Activated naive CD4-positive, alpha-beta T cell treated with Interleukin-2 at 50 U/mL for 16 hours (primary cell): ENCODE measurements around the gene NDUFV3.
"Not testable (repeated sequence)": the region's sequence is repeated elsewhere in the genome, so short reads cannot be mapped to it uniquely, and the experiment has no call there.

ENCODE experiments used
- DNase-seq: peaks from one replicate; pipeline ENCODE4 v3.0.0-alpha.2; 2020

NDUFV3 gene

DNA sequence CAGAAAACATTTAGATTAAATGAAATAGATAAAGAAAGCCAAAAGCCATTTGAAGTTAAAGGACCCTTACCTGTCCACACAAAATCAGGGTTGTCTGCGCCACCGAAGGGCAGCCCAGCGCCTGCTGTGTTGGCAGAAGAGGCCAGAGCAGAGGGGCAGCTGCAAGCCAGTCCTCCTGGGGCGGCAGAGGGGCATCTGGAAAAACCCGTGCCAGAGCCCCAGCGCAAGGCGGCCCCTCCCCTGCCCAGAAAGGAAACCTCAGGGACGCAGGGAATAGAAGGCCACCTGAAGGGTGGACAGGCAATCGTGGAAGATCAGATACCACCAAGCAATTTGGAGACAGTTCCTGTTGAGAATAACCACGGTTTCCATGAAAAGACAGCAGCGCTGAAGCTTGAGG is 10.7 kb downstream of the NDUFV3 start:
- no peak for DNase-seq

DNA sequence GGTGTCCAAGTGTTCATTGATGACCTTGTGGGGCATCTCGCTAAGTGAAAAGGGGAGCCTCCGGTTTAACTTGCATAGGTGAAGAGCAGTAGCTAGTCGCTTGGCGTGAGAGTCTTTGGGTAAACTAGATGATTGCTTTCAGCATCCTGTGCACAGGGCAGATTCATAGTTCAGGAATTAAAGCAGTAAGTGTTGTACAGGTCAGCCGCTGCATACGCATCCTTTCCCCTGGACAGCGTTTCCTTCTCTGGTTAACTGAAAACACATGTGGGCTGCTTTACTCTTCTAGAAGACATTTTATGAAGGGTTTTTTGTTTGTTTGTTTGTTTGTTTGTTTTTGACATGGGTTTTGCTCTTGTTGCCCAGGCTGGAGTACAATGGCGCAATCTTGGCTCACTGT is 12.1 kb downstream of the NDUFV3 start:
- no peak for DNase-seq

DNA sequence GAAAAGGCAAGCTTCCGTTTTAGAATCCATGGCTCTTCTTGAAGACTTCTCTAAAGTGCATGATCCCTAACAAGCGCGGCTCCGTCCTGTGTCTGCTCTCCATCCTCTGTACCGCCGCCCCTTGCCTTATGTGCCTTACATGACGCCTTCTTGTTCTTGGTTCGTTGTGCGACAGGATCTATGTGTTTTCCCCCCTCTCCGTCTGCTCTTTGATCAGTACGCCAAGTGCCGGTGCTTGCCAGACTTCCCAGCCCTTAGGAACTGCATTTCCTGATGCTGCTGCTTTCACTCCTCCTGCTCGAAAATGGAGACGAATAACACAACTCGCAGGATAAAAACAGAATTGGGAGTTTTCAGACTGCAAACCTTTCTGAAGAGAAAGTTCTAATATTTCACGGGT is 13.1 kb downstream of the NDUFV3 start:
- no peak for DNase-seq

DNA sequence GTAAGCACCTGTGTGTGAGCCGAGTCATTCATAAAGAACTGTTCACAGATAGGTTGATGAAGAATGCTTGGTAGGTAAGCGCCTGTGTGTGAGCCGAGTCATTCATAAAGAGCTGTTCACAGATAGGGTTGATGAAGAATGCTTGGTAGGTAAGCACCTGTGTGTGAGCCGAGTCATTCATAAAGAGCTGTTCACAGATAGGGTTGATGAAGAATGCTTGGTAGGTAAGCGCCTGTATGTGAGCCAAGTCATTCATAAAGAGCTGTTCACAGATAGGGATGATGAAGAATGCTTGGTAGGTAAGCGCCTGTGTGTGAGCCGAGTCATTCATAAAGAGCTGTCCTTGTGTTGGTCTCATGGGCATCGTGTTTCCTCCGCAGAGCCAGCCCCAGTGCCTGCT is 15.4 kb downstream of the NDUFV3 start:
- DNase-seq: not testable (repeated sequence)

DNA sequence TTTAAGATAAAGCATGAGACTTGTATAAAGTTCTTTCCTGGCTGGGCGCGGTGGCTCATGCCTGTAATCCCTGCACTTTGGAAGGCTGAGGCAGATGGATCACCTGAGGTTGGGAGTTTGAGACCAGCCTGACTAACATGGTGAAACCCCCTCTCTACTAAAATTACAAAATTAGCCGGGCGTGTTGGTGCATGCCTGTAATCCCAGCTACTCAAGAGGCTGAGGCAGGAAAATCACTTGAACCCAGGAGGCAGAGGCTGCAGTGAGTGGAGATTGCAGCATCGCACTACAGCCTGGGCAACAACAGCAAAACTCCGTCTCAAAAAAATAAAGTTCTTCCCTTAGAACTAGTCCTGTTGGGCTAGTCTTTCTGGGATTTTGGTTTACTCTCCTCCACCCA is 18.8 kb downstream of the NDUFV3 start:
- not testable (repeated sequence) for DNase-seq

DNA sequence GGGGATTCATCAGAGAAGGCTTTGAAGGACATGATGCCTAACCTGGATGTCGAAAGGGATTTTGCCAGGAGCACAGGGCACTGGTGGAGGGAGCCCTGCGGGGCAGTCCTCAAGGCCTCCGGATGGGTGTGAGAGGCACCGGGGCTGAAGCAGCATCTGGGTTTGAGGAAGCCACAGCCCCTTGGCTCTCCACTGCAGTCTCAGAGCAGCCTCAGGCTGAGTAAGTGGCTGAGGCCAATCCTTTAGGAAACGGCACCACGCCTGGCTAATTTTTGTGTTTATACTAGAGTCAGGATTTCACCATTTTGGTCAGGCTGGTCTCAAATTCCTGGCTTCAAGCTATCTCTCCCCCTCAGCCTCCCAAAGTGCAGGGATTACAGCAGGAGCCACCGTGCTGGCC is 20.4 kb downstream of the NDUFV3 start:
- no peak for DNase-seq

DNA sequence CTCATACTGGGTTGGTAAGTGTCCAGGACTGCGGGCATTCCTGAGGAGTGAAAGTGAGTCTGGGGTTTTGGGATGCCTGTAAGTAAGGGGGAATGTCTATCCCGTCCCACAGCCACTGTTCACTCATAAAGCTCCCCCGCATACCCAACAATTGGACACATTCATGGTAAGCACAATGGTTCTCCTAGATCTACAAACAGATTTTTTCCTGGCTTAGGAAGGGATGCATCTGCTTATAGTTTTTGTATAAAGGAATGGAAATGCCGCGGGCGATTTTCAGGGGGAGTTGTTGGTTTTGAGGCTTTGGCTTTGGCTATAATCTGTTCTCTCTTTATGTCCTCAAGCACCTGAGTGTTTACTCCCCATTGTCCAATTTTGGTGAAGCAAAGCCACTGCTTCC is 25.2 kb downstream of the NDUFV3 start:
- no peak for DNase-seq

DNA sequence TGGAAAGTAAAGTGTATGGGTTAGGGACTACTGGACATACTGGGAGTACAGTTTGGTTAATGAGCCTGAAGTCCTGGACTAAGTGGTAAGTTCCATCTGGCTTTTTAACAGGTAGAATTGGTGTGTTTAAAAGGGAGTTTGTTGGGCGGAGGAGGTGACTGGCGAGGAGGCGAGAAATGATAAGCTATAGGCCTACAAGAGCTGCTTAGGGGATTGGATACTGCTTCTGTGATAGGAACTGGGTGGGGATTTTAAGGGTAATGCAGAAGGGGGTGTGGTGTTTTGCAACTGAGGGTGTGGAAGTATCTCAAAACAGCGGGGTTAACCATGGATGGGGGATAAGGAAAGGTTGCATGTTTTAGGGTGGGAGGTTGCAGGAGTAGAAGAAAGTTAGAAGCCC is 28.8 kb downstream of the NDUFV3 start:
- DNase-seq: no peak

DNA sequence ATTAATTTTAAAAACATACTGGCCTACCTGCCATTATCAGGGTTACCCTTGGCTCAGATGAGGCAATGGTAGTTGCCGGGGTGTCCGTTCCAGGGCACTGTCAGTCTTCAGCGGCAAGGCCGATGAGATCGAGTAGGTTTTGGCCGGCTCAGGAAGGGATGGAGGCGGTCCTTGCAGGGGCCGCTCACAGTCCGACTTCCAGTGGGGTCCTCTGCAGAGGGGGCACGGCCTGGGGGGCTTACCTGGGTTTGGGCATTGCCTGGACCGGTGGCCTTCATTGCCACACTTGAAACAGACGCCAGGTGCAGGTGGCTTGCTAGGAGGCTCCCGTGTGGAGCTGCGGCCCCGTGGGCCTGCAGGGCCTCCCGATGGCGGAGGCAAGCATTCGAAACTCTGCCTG is 29.8 kb downstream of the NDUFV3 start:
- no peak for DNase-seq

DNA sequence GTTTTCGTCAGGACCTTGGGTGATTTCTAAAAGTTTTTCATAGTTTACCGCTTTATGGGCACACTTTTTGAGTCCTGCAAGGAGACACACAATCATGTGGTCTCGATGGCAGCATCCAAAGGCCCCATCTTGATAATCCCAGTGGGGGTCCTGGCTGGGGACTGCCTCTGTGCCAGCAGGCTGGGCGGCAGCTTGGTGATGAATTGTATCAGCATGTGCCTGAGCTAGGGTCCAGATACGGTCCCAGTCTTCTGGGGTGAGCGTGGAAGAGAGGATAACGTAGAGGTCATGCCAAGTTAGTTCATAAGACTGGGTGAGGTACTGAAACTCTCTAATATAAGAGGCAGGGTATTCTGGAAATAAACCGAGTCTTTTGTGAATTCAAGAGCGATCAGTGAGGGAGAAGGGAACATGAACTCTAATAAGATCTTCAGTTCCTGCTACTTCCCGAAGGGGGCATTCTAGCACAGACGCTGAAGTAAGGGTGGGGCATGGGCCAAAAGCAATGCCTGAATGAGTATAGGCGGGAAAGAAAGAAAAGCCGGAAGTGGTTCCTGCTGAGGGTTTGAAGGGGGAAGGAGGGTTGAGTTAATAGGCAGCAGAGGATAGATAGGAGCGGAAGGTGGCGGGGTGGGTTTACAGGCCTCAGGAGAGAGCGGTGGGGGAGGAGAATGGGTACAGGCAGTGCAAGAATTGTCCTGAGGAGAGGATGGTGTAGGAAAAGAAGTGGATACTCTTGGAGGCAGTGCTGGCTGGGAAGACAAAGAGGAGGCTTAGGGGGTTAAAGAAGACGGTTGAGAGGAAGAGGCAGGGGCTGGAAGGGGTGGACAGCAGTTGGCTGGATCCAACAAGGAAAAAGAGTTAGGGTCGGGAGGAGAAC is 30.7 kb downstream of the NDUFV3 start:
- DNase-seq: peak; percentile 63

DNA sequence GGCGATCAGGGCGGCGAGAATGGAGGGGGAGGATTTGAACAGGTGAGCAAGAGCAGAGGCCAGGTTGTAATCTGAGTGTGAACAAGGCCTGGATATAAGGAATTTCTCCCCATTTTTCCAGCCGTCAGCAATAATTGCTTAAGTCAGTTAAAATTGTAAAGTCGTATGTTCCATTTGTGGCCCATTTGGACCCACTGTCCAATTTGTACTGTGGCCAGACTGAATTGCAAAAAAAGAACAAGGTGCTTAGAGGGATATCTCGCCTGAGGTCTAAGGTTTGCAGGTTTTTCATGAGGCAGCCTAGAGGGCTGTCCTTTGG is 31.3 kb downstream of the NDUFV3 start:
- DNase-seq: no peak

DNA sequence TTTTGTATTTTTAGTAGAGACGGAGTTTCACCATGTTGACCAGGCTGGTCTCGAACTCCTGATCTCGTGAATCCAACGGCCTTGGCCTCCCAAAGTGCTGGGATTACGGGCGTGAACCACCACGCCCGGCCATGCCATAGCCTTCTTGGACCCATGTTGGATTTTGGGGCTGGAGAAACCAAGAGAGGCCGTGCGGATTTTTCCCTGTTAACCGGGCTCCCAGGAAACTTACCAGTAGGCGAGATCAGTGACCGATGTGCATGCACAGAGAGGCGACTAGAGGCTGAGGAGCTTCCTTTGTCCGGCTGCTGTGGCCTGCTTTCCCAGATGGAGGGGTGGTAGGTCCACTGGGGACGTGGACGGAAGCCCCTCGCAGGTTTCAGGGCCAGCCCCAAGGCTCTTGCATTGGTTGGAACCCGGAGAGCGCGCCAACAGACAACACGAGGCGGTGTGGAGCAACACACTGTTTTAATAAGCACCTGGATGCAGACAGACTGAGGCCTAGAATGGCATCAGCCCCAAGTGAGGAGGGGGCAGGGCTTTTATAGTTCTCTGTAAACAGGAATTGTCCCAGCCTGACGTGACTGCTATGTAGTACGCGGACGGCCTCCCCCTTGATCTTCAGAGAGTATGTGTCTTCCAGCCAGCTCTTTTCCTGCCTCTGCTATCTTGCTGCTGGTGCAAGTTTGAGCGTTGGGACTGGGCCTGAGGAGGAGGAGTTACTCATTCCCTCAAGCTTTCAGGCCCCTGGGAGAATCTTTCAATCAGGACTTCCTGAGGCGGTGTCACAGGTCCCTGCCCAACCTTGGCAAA is 32.2 kb downstream of the NDUFV3 start, which contains the start of gene ERVH48-1:
ERVH48-1 (minus strand) TSS at position 517 of the 813 bp plus-strand sequence. CDS start 6,624 bp downstream, outside the sequence.
- no peak for DNase-seq

DNA sequence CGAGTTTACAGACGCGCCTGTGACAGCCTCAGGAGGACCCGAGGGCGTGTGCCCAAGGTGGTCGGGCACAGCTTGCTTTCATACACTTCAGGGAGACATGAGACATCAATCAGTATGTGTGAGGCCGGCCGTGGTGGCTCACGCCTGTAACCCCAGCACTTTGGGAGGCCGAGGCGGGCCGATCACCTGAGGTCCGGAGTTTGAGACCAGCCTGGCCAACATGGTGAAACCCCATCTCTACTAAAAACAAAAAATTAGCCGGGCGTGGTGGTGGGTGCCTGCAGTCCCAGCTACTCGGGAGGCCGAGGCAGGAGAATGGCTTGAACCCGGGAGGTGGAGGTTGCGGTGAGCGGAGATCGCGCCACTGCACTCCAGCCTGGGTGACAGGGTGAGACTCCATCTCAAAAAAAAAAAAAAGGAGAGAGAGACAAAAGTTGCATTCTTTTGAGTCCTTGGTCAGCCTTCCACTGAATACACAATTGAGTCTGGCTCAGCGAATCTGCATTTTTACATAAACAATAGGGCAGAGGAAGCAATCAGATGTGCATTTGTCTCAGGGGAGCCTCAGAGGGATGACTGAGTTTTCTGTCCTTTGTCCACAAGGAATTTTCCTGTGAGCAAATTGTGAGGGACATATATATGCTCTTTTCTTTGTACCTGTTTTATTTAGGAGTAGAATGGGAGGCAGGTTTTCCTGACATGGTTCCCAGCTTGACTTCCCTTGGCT is 34.5 kb downstream of the NDUFV3 start:
- DNase-seq: not testable (repeated sequence)

DNA sequence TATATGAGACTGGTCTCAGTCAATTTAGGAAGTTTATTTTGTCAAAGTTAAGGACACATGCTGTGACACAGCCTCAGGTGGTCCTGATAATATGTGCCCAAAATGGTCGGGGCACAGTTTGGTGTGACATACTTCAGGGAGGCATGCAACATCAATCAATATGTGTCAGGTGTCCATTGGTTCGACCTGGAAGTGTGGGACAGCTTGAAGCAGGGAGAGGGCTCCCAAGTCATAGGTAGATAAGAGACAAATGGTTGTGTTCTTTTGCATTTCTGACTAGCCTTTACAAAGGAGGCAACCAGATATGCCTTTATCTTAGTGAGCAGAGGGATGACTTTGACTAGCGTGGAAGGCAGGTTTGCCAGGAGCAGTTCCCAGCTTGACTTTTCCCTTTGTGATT is 36.9 kb downstream of the NDUFV3 start:
- no peak for DNase-seq

DNA sequence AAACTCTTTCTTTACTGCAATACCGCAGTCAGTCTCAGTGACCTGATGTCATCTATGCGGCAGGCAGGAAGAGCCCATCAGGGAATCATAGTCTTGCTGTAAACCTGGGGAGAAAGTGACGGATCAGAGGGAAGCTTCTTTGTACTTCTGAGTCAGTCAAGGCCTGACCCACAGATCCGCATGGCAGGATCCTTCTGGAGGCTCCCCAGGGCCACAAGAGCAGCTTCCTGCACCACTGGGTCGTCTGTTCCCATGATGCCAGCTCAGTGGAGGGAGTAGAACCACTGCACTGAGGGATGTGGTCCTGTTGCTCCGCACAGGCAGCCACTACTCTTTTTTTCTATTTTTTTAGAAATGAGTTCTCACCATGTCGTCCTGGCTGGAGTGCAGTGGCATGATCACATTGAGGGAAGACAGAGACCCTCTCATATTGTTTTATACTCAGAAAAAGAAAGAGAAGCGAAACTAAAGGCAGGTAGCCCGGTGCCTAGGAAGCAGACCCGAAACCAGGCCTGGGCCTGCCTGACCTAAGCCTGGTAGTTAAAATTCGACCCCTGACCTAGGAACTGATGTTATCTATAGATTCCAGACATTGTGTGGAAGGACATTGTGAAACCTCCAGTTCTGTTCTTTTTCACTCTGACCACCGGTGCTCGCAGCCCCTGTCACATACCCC is 38.6 kb downstream of the NDUFV3 start:
- DNase-seq: no peak

DNA sequence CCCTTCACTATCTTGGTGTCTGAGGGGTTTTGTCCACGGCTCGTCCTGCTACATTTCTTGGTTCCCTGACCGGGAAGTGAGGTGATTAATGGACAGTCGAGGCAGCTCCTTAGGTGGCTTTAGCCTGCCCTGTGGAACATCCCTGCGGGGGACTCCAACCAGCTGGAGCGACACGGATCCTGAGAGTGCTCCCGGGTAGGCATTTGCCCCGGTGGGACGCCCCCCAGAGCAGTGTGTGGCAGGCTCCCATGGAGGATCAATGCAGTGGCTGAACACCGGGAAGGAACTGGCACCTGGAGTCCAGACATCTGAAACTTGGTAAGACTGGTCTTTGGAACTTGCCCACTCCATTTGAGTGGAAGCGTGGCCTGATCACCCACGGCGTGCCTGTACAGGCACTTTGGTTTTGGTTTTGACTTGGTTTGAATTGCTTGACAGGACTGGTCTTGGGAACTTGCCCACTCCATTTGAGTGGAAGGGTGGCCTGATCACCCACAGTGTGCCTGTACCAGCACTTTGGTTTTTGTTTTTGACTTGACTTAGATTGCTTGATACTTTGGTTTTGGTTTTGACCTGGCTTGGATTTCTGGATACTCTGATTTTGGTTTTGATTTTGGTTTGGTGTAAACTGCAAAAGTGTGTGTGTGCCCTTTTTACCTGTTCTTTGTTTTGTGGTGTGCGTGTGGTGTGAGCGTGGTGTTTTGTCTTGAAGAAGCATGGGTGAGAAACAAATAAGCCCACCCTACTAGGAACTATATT is 39.4 kb downstream of the NDUFV3 start:
- not testable (repeated sequence) for DNase-seq

DNA sequence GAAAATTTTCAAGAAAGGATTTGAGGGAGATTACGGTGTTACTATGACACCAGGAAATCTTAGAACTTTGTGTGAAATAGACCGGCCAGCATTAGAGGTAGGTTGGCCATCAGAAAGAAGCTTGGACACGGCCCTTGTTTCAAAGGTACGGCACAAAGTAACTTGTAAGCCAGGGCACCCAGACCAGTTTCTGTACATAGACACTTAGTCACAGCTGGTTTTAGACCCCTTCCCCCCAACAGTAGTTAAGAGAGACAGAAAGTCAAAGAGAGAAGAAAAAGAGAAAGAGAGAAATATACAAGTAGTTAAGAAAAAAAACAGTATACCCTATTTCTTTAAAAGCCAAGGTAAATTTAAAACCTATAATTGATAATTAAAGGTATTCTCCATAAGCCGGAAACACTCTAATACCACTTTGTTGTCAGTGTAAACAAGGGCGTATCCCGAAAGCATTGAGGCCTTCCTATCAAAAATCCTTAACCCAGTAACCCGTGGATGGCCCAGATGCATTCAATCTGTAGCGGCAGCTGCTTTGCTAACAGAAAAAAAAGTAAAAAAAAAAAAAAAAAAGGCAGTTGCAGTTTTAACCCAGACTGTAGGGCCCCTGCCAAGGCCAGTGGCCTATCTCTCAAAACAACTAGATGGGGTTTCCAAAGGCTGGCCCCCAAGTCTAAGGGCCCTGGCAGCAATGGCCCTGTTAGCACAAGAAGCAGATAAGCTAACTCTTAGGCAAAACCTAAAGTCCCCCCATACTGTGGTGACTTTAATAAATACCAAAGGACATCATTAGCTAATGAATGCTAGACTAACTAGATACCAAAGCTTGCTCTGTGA is 40.2 kb downstream of the NDUFV3 start:
- DNase-seq: not testable (repeated sequence)

DNA sequence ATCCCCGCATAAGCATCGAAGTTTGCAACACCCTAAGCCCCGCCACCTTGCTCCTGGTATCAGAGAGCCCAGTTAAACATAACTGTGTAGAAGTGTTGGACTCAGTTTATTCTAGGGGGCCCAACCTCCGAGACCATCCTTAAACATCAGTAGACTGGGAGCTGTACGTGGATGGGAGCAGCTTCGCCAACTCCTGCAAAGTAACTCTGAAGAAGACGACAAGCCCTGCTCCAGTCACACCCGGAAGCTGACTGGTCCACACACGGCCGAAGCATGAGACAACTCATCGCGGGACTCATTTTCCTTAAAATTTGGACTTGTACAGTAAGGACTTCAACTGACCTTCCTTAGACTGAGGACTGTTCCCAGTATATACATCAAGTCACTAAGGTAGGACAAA is 40.9 kb downstream of the NDUFV3 start:
- not testable (repeated sequence) for DNase-seq

DNA sequence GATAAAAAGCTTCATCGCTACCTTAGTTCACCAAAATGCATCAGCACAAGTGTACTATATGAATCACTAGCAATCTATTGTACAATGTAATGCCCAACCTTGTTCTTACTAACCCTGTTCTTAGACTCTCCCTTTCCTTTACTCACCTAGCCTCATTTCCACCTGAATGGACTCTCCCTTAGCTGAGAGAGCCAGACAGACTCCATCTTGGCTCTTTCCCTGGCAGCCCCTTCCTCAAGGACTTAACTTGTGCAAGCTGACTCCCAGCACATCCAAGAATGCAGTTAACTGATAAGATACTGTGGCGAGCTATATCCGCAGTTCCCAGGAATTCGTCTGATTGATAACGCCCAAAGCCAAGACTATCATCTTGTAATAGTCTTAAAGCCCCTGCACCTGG is 43.3 kb downstream of the NDUFV3 start:
- not testable (repeated sequence) for DNase-seq

DNA sequence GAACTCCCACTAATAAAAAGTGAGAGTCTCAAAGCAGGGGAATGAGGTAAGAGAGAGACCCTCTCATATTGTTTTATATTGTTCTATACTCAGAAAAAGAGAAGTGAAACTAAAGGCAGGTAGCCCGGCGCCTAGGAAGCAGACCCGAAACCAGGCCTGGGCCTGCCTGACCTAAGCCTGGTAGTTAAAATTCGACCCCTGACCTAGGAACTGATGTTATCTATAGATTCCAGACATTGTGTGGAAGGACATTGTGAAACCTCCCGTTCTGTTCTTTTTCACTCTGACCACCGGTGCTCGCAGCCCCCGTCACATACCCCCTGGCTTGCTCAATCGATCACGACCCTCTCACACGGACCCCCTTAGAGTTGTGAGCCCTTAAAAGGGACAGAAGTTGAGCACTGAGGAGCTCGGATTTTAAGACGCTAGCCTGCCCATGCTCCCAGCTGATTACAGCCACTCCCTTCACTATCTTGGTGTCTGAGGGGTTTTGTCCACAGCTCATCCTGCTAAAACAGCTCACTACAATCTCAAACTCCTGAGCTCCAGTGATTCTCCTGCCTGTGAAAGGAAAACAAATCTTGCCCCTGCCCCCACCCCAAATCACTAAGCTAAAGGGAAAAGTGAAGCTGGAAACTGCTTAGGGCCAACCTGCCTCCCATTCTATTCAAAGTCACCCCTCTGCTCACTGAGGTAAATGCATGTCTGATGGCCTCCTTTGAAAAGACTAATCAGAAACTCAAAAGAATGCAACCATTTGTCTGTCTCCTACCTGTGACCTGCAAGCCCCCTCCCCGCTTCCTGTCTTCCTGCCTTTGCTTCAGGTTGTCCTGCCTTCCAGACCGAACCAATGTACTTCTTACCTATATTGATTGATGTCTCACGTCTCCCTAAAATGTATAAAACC is 44.2 kb downstream of the NDUFV3 start:
- not testable (repeated sequence) for DNase-seq
